Caco-2 (cell line): ENCODE measurements around the gene RBL2. TPM values are rescaled to one million over a fixed set of nuclear protein-coding genes. Genes with fewer than 3 reads are reported as not detected.
"Not testable (repeated sequence)": the region's sequence is repeated elsewhere in the genome, so short reads cannot be mapped to it uniquely, and the experiment has no call there.

Experiments used
- BruUV-seq: library from RNA; stranded (reverse); fragments of 400-500 nt; replicated peaks from 2 replicates; lab custom pipeline; 2021; lab: Mats Ljungman, UMichigan
- CTCF ChIA-PET: fragments of 300-600 bp; sonication (Branson Sonifier 250); formaldehyde crosslinking; loops from one replicate; lab custom pipeline; 2022; ENCODE audit warnings: antibody characterized with exemption; lab: Charles Lee
- POLR2A ChIA-PET: fragments of 300-600 bp; sonication (Branson Sonifier 250); formaldehyde crosslinking; loops from one replicate; lab custom pipeline; 2022; ENCODE audit warnings: antibody characterized with exemption; lab: Charles Lee
- DNase-seq, 2 experiments: peaks; one replicate each; pipeline versions ENCODE4 v3.0.0 to v3.0.0-alpha.2; 2020 to 2022
- H3K27me3 ChIP-seq: replicated peaks from 2 replicates; pipeline ENCODE4 v1.6.0; 2011; ENCODE audit warnings: low read length; ENCODE audit not compliant: control insufficient read depth, insufficient read depth
- H3K36me3 ChIP-seq: 2 replicates; pipeline ENCODE4 v1.5.1; 2011; ENCODE audit warnings: low read length; ENCODE audit not compliant: control insufficient read depth, insufficient read depth
- H3K4me1 ChIP-seq: fragments of 250-450 bp; sonication (Bioruptor Pico); 2 replicates; pipeline ENCODE4 v1.5.1; 2020; ENCODE audit warnings: mild to moderate bottlenecking
- H3K4me3 ChIP-seq: 2 replicates; pipeline ENCODE4 v1.5.1; 2011; ENCODE audit warnings: low read depth, mild to moderate bottlenecking, control low read depth, low read length
- H3K9me3 ChIP-seq: fragments of 250-450 bp; sonication (Bioruptor Pico); 2 replicates; pipeline ENCODE4 v1.5.1; 2020; ENCODE audit warnings: mild to moderate bottlenecking, moderate library complexity
- H3K27ac Mint-ChIP-seq: one replicate; pipeline ENCODE4 v1.8.0; 2022; ENCODE audit warnings: mixed read lengths; ENCODE audit not compliant: unreplicated experiment
- H3K27me3 Mint-ChIP-seq: one replicate; pipeline ENCODE4 v1.8.0; 2022; ENCODE audit warnings: mixed read lengths; ENCODE audit not compliant: insufficient read depth, unreplicated experiment
- H3K36me3 Mint-ChIP-seq: one replicate; pipeline ENCODE4 v1.8.0; 2022; ENCODE audit warnings: mild to moderate bottlenecking, mixed read lengths; ENCODE audit not compliant: insufficient read depth, unreplicated experiment
- H3K4me1 Mint-ChIP-seq: one replicate; pipeline ENCODE4 v1.8.0; 2022; ENCODE audit warnings: low read depth, mixed read lengths; ENCODE audit not compliant: unreplicated experiment
- H3K4me3 Mint-ChIP-seq: one replicate; pipeline ENCODE4 v1.8.0; 2022; ENCODE audit warnings: mild to moderate bottlenecking, moderate library complexity, mixed read lengths; ENCODE audit not compliant: unreplicated experiment
- H3K9me3 Mint-ChIP-seq: one replicate; pipeline ENCODE4 v1.8.0; 2022; ENCODE audit warnings: mixed read lengths; ENCODE audit not compliant: unreplicated experiment
- intact Hi-C: fragments of 100-400 bp; cut with micrococcal nuclease; formaldehyde crosslinking; loops from one replicate; pipeline ENCODE4 v1.10.0; 2022; ENCODE audit not compliant: unreplicated experiment
- total RNA-seq: library from RNA; stranded (reverse); gene quantifications from 2 replicates; pipeline ENCODE4 v1.2.3, GENCODE V29; 2022
- TF ChIP-seq, protein P1 (sequence below), 2 experiments: fragments of 200-600 bp in 1 of 2; IDR thresholded peaks; 1 replicate in 1 of 2; 2 replicates in 1 of 2; pipeline versions ENCODE4 v1.5.1 to v1.8.0; 2011 to 2022; ENCODE audit warnings: antibody characterized with exemption in 1 of 2, control low read depth in 1 of 2, inconsistent platforms in 1 of 2, low read depth in 1 of 2, low read length in 1 of 2, mild to moderate bottlenecking in 1 of 2, moderate library complexity in 1 of 2; ENCODE audit not compliant: insufficient read depth in 1 of 2, severe bottlenecking in 1 of 2, unreplicated experiment in 1 of 2

RBL2 gene
- total RNA-seq, 1 experiment from 2014 or later: 55.3 TPM

DNA sequence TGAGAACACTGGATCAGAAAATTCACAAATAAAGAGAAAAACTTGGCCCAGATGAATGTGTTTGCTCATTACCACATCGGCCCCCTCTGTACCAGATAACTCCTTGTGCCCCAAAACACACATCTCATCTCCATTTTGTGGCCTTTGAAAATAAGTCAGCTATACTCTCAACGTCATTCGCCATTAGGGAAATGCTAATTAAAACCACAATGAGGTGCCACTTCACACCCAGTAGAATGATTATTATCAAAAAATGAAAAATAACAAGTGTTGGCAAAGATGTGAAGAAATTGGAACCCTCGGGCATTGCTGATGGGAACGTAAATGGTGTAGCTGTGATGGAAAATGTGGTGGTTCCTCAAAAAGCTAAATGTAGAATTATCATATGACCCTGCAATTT is 103.4 kb downstream of the RBL2 start:
- Histone ChIP-seq H3K27me3 (no peaks in the 10 kb centered on the region), H3K36me3 (no peaks in the 10 kb centered on the region), H3K9me3 (0 out of 2 replicates have a peak, but pooled peaks cover 6% of the 10 kb centered on the region), H3K4me3 (no peak overlapping the region), H3K4me1 (no peaks in the 10 kb centered on the region)
- CTCF ChIA-PET: no interaction called here
- intact Hi-C loops: no loop called here
- TF ChIP-seq, protein P1, sequence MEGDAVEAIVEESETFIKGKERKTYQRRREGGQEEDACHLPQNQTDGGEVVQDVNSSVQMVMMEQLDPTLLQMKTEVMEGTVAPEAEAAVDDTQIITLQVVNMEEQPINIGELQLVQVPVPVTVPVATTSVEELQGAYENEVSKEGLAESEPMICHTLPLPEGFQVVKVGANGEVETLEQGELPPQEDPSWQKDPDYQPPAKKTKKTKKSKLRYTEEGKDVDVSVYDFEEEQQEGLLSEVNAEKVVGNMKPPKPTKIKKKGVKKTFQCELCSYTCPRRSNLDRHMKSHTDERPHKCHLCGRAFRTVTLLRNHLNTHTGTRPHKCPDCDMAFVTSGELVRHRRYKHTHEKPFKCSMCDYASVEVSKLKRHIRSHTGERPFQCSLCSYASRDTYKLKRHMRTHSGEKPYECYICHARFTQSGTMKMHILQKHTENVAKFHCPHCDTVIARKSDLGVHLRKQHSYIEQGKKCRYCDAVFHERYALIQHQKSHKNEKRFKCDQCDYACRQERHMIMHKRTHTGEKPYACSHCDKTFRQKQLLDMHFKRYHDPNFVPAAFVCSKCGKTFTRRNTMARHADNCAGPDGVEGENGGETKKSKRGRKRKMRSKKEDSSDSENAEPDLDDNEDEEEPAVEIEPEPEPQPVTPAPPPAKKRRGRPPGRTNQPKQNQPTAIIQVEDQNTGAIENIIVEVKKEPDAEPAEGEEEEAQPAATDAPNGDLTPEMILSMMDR (IDR thresholded peaks at IDR 0.05; ENCODE audit: insufficient read depth in 1 of 2, low read depth in 1 of 2, low read length in 1 of 2, severe bottlenecking in 1 of 2, unreplicated experiment in 1 of 2): no peak
- peaks cover 15% of the 10 kb centered on the region for H3K4me1 Mint-ChIP-seq
- H3K27me3 Mint-ChIP-seq: no peaks in the 10 kb centered on the region
- no peak for DNase-seq
- no peaks in the 10 kb centered on the region for H3K36me3 Mint-ChIP-seq
- POLR2A ChIA-PET: no interaction called here
- H3K9me3 Mint-ChIP-seq: no peaks in the 10 kb centered on the region
- no peak overlapping the region for H3K27ac Mint-ChIP-seq
- H3K4me3 Mint-ChIP-seq: no peak overlapping the region
- no TSS peak for BruUV-seq

DNA sequence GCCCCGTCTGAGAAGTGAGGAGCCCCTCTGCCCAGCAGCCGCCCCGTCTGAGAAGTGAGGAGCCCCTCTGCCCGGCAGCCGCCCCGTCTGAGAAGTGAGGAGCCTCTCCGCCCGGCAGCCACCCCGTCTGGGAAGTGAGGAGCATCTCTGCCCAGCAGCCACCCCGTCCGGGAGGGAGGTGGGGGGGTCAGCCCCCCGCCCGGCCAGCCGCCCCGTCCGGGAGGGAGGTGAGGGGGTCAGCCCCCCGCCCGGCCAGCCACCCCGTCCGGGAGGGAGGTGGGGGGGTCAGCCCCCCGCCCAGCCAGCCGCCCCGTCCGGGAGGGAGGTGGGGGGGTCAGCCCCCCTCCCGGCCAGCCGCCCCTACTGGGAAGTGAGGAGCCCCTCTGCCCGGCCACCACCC is 105.1 kb downstream of the RBL2 start:
- POLR2A ChIA-PET: not testable (repeated sequence)

DNA sequence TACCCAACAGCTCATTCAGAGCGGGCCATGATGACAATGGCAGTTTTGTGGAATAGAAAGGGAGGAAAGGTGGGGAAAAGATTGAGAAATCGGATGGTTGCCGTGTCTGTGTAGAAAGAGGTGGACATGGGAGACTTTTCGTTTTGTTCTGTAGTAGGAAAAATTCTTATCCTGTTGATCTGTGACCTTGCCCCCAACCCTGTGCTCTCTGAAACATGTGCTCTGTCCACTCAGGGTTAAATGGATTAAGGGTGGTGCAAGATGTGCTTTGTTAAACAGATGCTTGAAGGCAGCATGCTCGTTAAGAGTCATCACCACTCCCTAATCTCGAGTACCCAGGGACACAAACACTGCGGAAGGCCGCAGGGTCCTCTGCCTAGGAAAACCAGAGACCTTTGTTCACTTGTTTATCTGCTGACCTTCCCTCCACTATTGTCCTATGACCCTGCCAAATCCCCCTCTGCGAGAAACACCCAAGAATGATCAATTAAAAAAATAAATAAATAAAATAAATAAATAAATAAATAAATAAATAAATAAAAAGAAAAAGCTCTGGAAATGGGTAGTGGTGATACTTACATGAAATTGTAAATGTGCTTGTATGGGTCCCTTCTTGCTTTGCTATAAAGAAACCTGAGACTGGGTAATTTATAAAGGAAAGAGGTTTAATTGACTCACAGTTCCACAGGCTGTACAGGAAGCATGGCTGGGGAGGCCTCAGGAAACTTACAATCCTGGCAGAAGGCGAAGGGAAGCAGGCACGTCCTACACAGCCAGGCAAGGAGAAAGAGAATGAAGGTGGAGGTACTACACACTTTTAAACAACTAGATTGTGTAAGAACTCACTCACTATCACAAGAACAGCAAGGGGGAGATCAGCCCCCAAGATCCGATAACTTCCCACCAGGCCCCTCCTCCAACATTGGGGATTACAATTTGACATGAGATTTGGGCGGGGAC is 105.8 kb downstream of the RBL2 start:
- H3K4me1 Mint-ChIP-seq, H3K9me3 ChIP-seq, H3K36me3 Mint-ChIP-seq, H3K27me3 ChIP-seq, BruUV-seq, H3K27ac Mint-ChIP-seq, CTCF ChIA-PET, H3K9me3 Mint-ChIP-seq, H3K27me3 Mint-ChIP-seq, H3K36me3 ChIP-seq, H3K4me3 Mint-ChIP-seq, DNase-seq, intact Hi-C loops, POLR2A ChIA-PET, H3K4me3 ChIP-seq, H3K4me1 ChIP-seq: not testable (repeated sequence)

More for the DNA sequence above, 105.1 kb downstream of the RBL2 start:
- H3K4me1 Mint-ChIP-seq, DNase-seq, H3K27ac Mint-ChIP-seq, H3K4me3 Mint-ChIP-seq, H3K36me3 ChIP-seq, CTCF ChIA-PET, H3K9me3 Mint-ChIP-seq, H3K36me3 Mint-ChIP-seq, BruUV-seq, H3K27me3 Mint-ChIP-seq, H3K4me3 ChIP-seq, H3K27me3 ChIP-seq, intact Hi-C loops, H3K4me1 ChIP-seq, H3K9me3 ChIP-seq: not testable (repeated sequence)

Other genes with a start within 250 kb of the RBL2 start
- 102 and 127 TPM in 2 replicates for gene AKTIP, start 68.7 kb downstream of the RBL2 start, total RNA-seq